Measurements from ENCODE around the gene CDH4.

Gene CDH4

GRCh38 chr20:61986762-61987321, 734.8 kb downstream of the CDH4 start:
- H3K36me3 ChIP-seq (ENCODE audit: low read length) = no peaks in the 10 kb centered on the region
- no peak overlapping the region for H3K4me3 ChIP-seq (ENCODE audit: insufficient read depth, low read length, poor library complexity, severe bottlenecking)
- no peak for TF ChIP-seq CTCF (IDR thresholded peaks at IDR 0.05; ENCODE audit: insufficient read depth, low read length, poor library complexity, severe bottlenecking)
- no peak for TF ChIP-seq EZH2phosphoT487 (conservative IDR thresholded peaks at IDR 0.05; ENCODE audit: low read length)

GRCh38 chr20:61988665-61989064, 736.6 kb downstream of the CDH4 start:
- Histone ChIP-seq H3F3A (ENCODE audit: insufficient read depth) (0 out of 2 replicates have a peak, but pooled peaks cover 3% of the 10 kb centered on the region), H3K4me3 (ENCODE audit: insufficient read depth, low read length, poor library complexity, severe bottlenecking) (no peak overlapping the region), H2AFZ (ENCODE audit: low read depth, low read length, severe bottlenecking) (no peak overlapping the region), H4K20me1 (ENCODE audit: low read depth, low read length) (no peaks in the 10 kb centered on the region), H3K9me2 (replicated peaks; ENCODE audit: insufficient read depth, low read length) (no peaks in the 10 kb centered on the region), H3K9me3 (ENCODE audit: insufficient read depth, low read length) (no peaks in the 10 kb centered on the region), H3K79me2 (ENCODE audit: insufficient read depth, low read length) (no peaks in the 10 kb centered on the region), H3K27me3 (ENCODE audit: low read length) (no peaks in the 10 kb centered on the region), H3K9ac (ENCODE audit: low read length) (no peak overlapping the region), H3K36me3 (ENCODE audit: low read length) (no peaks in the 10 kb centered on the region; the same call in 1 of the 2 replicates), H3K27ac (ENCODE audit: low read depth, low read length) (no peak overlapping the region), H3K4me2 (ENCODE audit: low read depth, low read length, poor library complexity, severe bottlenecking) (no peak overlapping the region)
- TF ChIP-seq EZH2phosphoT487 (conservative IDR thresholded peaks at IDR 0.05; ENCODE audit: low read length) = no peak
- TF ChIP-seq CTCF (IDR thresholded peaks at IDR 0.05; ENCODE audit: insufficient read depth, low read length, poor library complexity, severe bottlenecking) = no peak

More at GRCh38 chr20:61986762-61987321, 734.8 kb downstream of the CDH4 start:
- H3K9me3 ChIP-seq (ENCODE audit: insufficient read depth, low read length) = no peaks in the 10 kb centered on the region
- 0 out of 2 replicates have a peak, but pooled peaks cover 3% of the 10 kb centered on the region for H3F3A ChIP-seq (ENCODE audit: insufficient read depth)
- no peak overlapping the region for H3K9ac ChIP-seq (ENCODE audit: low read length)
- H2AFZ ChIP-seq (ENCODE audit: low read depth, low read length, severe bottlenecking) = no peak overlapping the region
- H3K4me2 ChIP-seq (ENCODE audit: low read depth, low read length, poor library complexity, severe bottlenecking) = no peak overlapping the region
- H3K9me2 ChIP-seq (replicated peaks; ENCODE audit: insufficient read depth, low read length) = no peaks in the 10 kb centered on the region
- H3K27me3 ChIP-seq (ENCODE audit: low read length) = no peaks in the 10 kb centered on the region
- no peaks in the 10 kb centered on the region for H4K20me1 ChIP-seq (ENCODE audit: low read depth, low read length)
- H3K27ac ChIP-seq (ENCODE audit: low read depth, low read length) = no peak overlapping the region
- H3K79me2 ChIP-seq (ENCODE audit: insufficient read depth, low read length) = no peaks in the 10 kb centered on the region

GRCh38 chr20:61989741-61990140, 737.7 kb downstream of the CDH4 start:
- Histone ChIP-seq H3K27ac (ENCODE audit: low read depth, low read length) (no peak overlapping the region), H3K79me2 (ENCODE audit: insufficient read depth, low read length) (no peaks in the 10 kb centered on the region), H4K20me1 (ENCODE audit: low read depth, low read length) (no peaks in the 10 kb centered on the region), H3K36me3 (ENCODE audit: low read length) (no peaks in the 10 kb centered on the region; the same call in 1 of the 2 replicates), H3K4me3 (ENCODE audit: insufficient read depth, low read length, poor library complexity, severe bottlenecking) (no peak overlapping the region), H3K27me3 (ENCODE audit: low read length) (no peaks in the 10 kb centered on the region), H3F3A (ENCODE audit: insufficient read depth) (0 out of 2 replicates have a peak, but pooled peaks cover 3% of the 10 kb centered on the region), H3K9me2 (replicated peaks; ENCODE audit: insufficient read depth, low read length) (no peaks in the 10 kb centered on the region), H2AFZ (ENCODE audit: low read depth, low read length, severe bottlenecking) (no peak overlapping the region), H3K9ac (ENCODE audit: low read length) (no peak overlapping the region), H3K4me2 (ENCODE audit: low read depth, low read length, poor library complexity, severe bottlenecking) (no peak overlapping the region), H3K9me3 (ENCODE audit: insufficient read depth, low read length) (no peaks in the 10 kb centered on the region)
- TF ChIP-seq EZH2phosphoT487 (conservative IDR thresholded peaks at IDR 0.05; ENCODE audit: low read length) (no peak), CTCF (IDR thresholded peaks at IDR 0.05; ENCODE audit: insufficient read depth, low read length, poor library complexity, severe bottlenecking) (no peak)
